Measurements from ENCODE around the gene APOB. TPM values are rescaled to one million over a fixed set of nuclear protein-coding genes. Genes with fewer than 3 reads are reported as not detected.

APOB gene
- total and polyA plus RNA-seq, 2 of the 13 experiments (the other 11 are each of a cell fraction or from before 2014, with no cell fraction given) = 1,569 to 2,515 TPM

- TF ChIP-seq ZNF850 (CRISPR knock-in tag; conservative IDR thresholded peaks at IDR 0.05) (no peak), ZNF512B (CRISPR knock-in tag; IDR thresholded peaks at IDR 0.05; ENCODE audit: borderline replicate concordance) (no peak), ZNF280D (CRISPR knock-in tag; IDR thresholded peaks at IDR 0.05) (no peak), AKAP8 (CRISPR knock-in tag; IDR thresholded peaks at IDR 0.05) (no peak), ONECUT2 (CRISPR knock-in tag; IDR thresholded peaks at IDR 0.05) (no peak), ZNF276 (CRISPR knock-in tag; IDR thresholded peaks at IDR 0.05; ENCODE audit: low read depth) (no peak), PLRG1 (conservative IDR thresholded peaks at IDR 0.05) (no peak), MXD1 (CRISPR knock-in tag; IDR thresholded peaks at IDR 0.05) (no peak), ZNF292 (CRISPR knock-in tag; IDR thresholded peaks at IDR 0.05; ENCODE audit: borderline replicate concordance, low read depth) (no peak; the same call in 1 of the 2 replicates), ZKSCAN5 (CRISPR knock-in tag; IDR thresholded peaks at IDR 0.05) (no peak), CBX1 (IDR thresholded peaks at IDR 0.05; ENCODE audit: low read depth) (no peak)
Measured at GRCh38 chr2:21052044-21052443, 8.2 kb upstream of the APOB start (continued).

Data from HepG2 (cell line).